NAMALWA (cell line): ENCODE results near the gene THEMIS.

Experiments
- DNase-seq: peaks from one replicate; pipeline ENCODE4 v3.0.0-alpha.2; 2015; ENCODE audit warnings: low spot score

Gene THEMIS

GRCh38 chr6:127858727-127859391 is 42.0 kb downstream of the THEMIS start:
- no peak for DNase-seq

- no peak for DNase-seq
These were observed 43.7 kb downstream of the THEMIS start for GRCh38 chr6:127857051-127857637.

GRCh38 chr6:127855542-127856159 is 45.2 kb downstream of the THEMIS start:
- peak; percentile 15 for DNase-seq

GRCh38 chr6:127854009-127854408 is 46.8 kb downstream of the THEMIS start:
- peak; percentile 26 for DNase-seq

GRCh38 chr6:127851197-127851596 is 49.7 kb downstream of the THEMIS start:
- no peak for DNase-seq

- DNase-seq = no peak
These were observed 55.6 kb downstream of the THEMIS start for GRCh38 chr6:127845242-127845641.

- DNase-seq = no peak
These were observed 56.3 kb downstream of the THEMIS start for GRCh38 chr6:127844529-127844928.

- DNase-seq = no peak
These were observed 57.3 kb downstream of the THEMIS start for GRCh38 chr6:127843582-127843981.

- no peak for DNase-seq
These were observed 58.3 kb downstream of the THEMIS start for GRCh38 chr6:127842562-127842961.

GRCh38 chr6:127841811-127842210 is 59.0 kb downstream of the THEMIS start:
- DNase-seq = no peak

- DNase-seq = no peak
These were observed 66.7 kb downstream of the THEMIS start for GRCh38 chr6:127834136-127834535.

- DNase-seq = no peak
These were observed 67.5 kb downstream of the THEMIS start for GRCh38 chr6:127833336-127833735.

GRCh38 chr6:127832381-127832780 is 68.5 kb downstream of the THEMIS start:
- DNase-seq = no peak

- DNase-seq = no peak
These were observed 76.8 kb downstream of the THEMIS start for GRCh38 chr6:127824061-127824460.

GRCh38 chr6:127821431-127821830 is 79.4 kb downstream of the THEMIS start:
- no peak for DNase-seq

GRCh38 chr6:127818149-127818548 is 82.7 kb downstream of the THEMIS start:
- DNase-seq = no peak

- DNase-seq = no peak
These were observed 84.2 kb downstream of the THEMIS start for GRCh38 chr6:127816643-127817042.

- DNase-seq = no peak
These were observed 87.2 kb downstream of the THEMIS start for GRCh38 chr6:127813699-127814027.

GRCh38 chr6:127812985-127813698 is 87.7 kb downstream of the THEMIS start:
- no peak for DNase-seq

- no peak for DNase-seq
These were observed 88.8 kb downstream of the THEMIS start for GRCh38 chr6:127811900-127812570.

- DNase-seq = no peak
These were observed 92.9 kb downstream of the THEMIS start for GRCh38 chr6:127807806-127808517.

GRCh38 chr6:127796713-127797112 is 104.1 kb downstream of the THEMIS start:
- DNase-seq = no peak
